IPS-18c (cell line): ENCODE results near the gene VWA3B.

Experiments
- H3K4me3 ChIP-seq: 2 replicates; pipeline ENCODE4 v1.7.0; 2013; ENCODE audit warnings: low read depth, mild to moderate bottlenecking, low read length, moderate library complexity; ENCODE audit not compliant: insufficient read depth
- H3K9me3 ChIP-seq: one replicate; pipeline ENCODE4 v1.6.1; 2013; ENCODE audit warnings: mild to moderate bottlenecking, low read length, moderate library complexity; ENCODE audit not compliant: control insufficient read depth, insufficient read depth

The VWA3B gene

GRCh38 chr2:98187194-98187593 lies 100.2 kb downstream of the VWA3B start:
- H3K9me3 ChIP-seq: no peaks in the 10 kb centered on the region
- H3K4me3 ChIP-seq: no peak overlapping the region

GRCh38 chr2:98188351-98189046 lies 101.5 kb downstream of the VWA3B start:
- H3K4me3 ChIP-seq: no peak overlapping the region
- no peaks in the 10 kb centered on the region for H3K9me3 ChIP-seq

GRCh38 chr2:98191883-98192282 lies 104.9 kb downstream of the VWA3B start:
- Histone ChIP-seq H3K4me3 (no peak overlapping the region), H3K9me3 (no peaks in the 10 kb centered on the region)

GRCh38 chr2:98201576-98201975 lies 114.6 kb downstream of the VWA3B start:
- H3K4me3 ChIP-seq: no peak overlapping the region
- no peaks in the 10 kb centered on the region for H3K9me3 ChIP-seq

- Histone ChIP-seq H3K4me3 (no peak overlapping the region), H3K9me3 (no peaks in the 10 kb centered on the region)
Measured at GRCh38 chr2:98205889-98206288, 118.9 kb downstream of the VWA3B start.

GRCh38 chr2:98212092-98213000 lies 125.4 kb downstream of the VWA3B start:
- Histone ChIP-seq H3K9me3 (no peaks in the 10 kb centered on the region), H3K4me3 (no peak overlapping the region)

- Histone ChIP-seq H3K4me3 (no peak overlapping the region), H3K9me3 (no peaks in the 10 kb centered on the region)
Measured at GRCh38 chr2:98216616-98217015, 129.6 kb downstream of the VWA3B start.

GRCh38 chr2:98219152-98219551 lies 132.2 kb downstream of the VWA3B start:
- Histone ChIP-seq H3K9me3 (no peaks in the 10 kb centered on the region), H3K4me3 (no peak overlapping the region)

- Histone ChIP-seq H3K9me3 (peaks cover 2% of the 10 kb centered on the region), H3K4me3 (no peak overlapping the region)
Measured at GRCh38 chr2:98233941-98234340, 147.0 kb downstream of the VWA3B start.

GRCh38 chr2:98234776-98235175 lies 147.8 kb downstream of the VWA3B start:
- no peaks in the 10 kb centered on the region for H3K9me3 ChIP-seq
- no peak overlapping the region for H3K4me3 ChIP-seq

GRCh38 chr2:98236935-98237334 lies 150.0 kb downstream of the VWA3B start:
- Histone ChIP-seq H3K9me3 (no peaks in the 10 kb centered on the region), H3K4me3 (no peak overlapping the region)

GRCh38 chr2:98240786-98241398 lies 153.9 kb downstream of the VWA3B start:
- no peak overlapping the region for H3K4me3 ChIP-seq
- no peaks in the 10 kb centered on the region for H3K9me3 ChIP-seq

- Histone ChIP-seq H3K4me3 (no peak overlapping the region), H3K9me3 (no peaks in the 10 kb centered on the region)
Measured at GRCh38 chr2:98241592-98241991, 154.6 kb downstream of the VWA3B start.

- Histone ChIP-seq H3K9me3 (peaks cover 2% of the 10 kb centered on the region), H3K4me3 (no peak overlapping the region)
Measured at GRCh38 chr2:98242003-98242402, 155.0 kb downstream of the VWA3B start.

- Histone ChIP-seq H3K4me3 (no peak overlapping the region), H3K9me3 (peaks cover 5% of the 10 kb centered on the region)
Measured at GRCh38 chr2:98245491-98245890, 158.5 kb downstream of the VWA3B start.

GRCh38 chr2:98247383-98247782 lies 160.4 kb downstream of the VWA3B start:
- Histone ChIP-seq H3K4me3 (no peak overlapping the region), H3K9me3 (peaks cover 5% of the 10 kb centered on the region)

- Histone ChIP-seq H3K4me3 (no peak overlapping the region), H3K9me3 (peaks cover 2% of the 10 kb centered on the region)
Measured at GRCh38 chr2:98252038-98252773, 165.2 kb downstream of the VWA3B start.
